K562 (cell line): Measurements from ENCODE around the gene PAQR7. TPM values are rescaled to one million over a fixed set of nuclear protein-coding genes. Genes with fewer than 3 reads are reported as not detected.

ENCODE experiments used
- BMI1 ChIP-seq: fragments of 150-350 bp; IDR thresholded peaks from 2 replicates; pipeline ENCODE4 v1.6.1; 2014; ENCODE audit warnings: low read length
- CBX1 ChIP-seq: sonication (generic); IDR thresholded peaks from 2 replicates; pipeline ENCODE4 v1.6.1; 2016; ENCODE audit warnings: antibody characterized with exemption, low read depth, mild to moderate bottlenecking
- DACH1 ChIP-seq: fragments of 450-650 bp; IDR thresholded peaks from 2 replicates; pipeline ENCODE4 v1.6.1; 2018; ENCODE audit not compliant: partially characterized antibody
- EGR1 ChIP-seq: fragments of 450-650 bp; conservative IDR thresholded peaks from 2 replicates; pipeline ENCODE4 v1.6.1; 2017; ENCODE audit warnings: mild to moderate bottlenecking
- NCOA4 ChIP-seq: fragments of 450-650 bp; IDR thresholded peaks from 2 replicates; pipeline ENCODE4 v1.6.1; 2018; ENCODE audit warnings: mild to moderate bottlenecking; ENCODE audit not compliant: partially characterized antibody
- PHB2 ChIP-seq: fragments of 450-650 bp; IDR thresholded peaks from 2 replicates; pipeline ENCODE4 v1.6.1; 2017; ENCODE audit warnings: low read depth
- POLR3G ChIP-seq: IDR thresholded peaks from 2 replicates; pipeline ENCODE4 v1.6.1; 2011; ENCODE audit not compliant: insufficient read length, insufficient replicate concordance; ENCODE audit errors: extremely low read depth
- SNRNP70 ChIP-seq: fragments of 200-400 bp; formaldehyde crosslinking; optimal IDR thresholded peaks from 2 replicates; pipeline ENCODE3; 2017; ENCODE audit warnings: low read depth, low read length
- U2AF1 ChIP-seq: fragments of 200-400 bp; formaldehyde crosslinking; optimal IDR thresholded peaks from 2 replicates; pipeline ENCODE3; 2017; ENCODE audit warnings: mild to moderate bottlenecking, low read depth, low read length, moderate library complexity
- ZNF143 ChIP-seq: sonication (generic); formaldehyde crosslinking; IDR thresholded peaks from 2 replicates; pipeline ENCODE4 v1.9.0; 2022; ENCODE audit warnings: mild to moderate bottlenecking, missing genetic modification reagents
- ZNF354B ChIP-seq: fragments of 250-450 bp; sonication (Bioruptor Pico); IDR thresholded peaks from 2 replicates; pipeline ENCODE4 v1.4.0; 2020
- ZNF586 ChIP-seq: fragments of 450-650 bp; formaldehyde crosslinking; conservative IDR thresholded peaks from 2 replicates; pipeline ENCODE4 v1.4.0; 2020; ENCODE audit warnings: mild to moderate bottlenecking, moderate library complexity
- ZSCAN29 ChIP-seq: fragments of 450-650 bp; IDR thresholded peaks from 2 replicates; pipeline ENCODE4 v1.6.1; 2017
- polyA plus RNA-seq, 8 experiments: library from polyadenylated mRNA; depleted of rRNA in 4 of 8; stranded (reverse) in 5 of 8; unstranded in 3 of 8; fragments of >200 nt; fragmentation: Nextera tagmentation in 2 of 8; fragmentation: Illumina TruSeq in 1 of 8; extraction: Ambion mirVana in 2 of 8; extraction: Trizol in 1 of 8; gene quantifications; 2 replicates each; pipeline versions ENCODE4 v1.2.1 to v1.2.3, GENCODE V29; 2011 to 2014; ENCODE audit warnings: inconsistent platforms in 1 of 8, missing spikeins in 1 of 8
- total RNA-seq, 7 experiments: library from RNA; depleted of rRNA in 6 of 7; stranded (reverse); fragments of >200 nt in 6 of 7; fragmentation: Illumina TruSeq in 2 of 7; extraction: Trizol in 2 of 7; gene quantifications; 2 replicates each; pipeline versions ENCODE4 v1.2.1 to v1.2.3, GENCODE V29; 2011 to 2021; ENCODE audit warnings: low replicate concordance in 1 of 7
- TF ChIP-seq, protein P1 (sequence below), 2 experiments: fragments of 450-650 bp in 1 of 2; sonication (generic) in 1 of 2; formaldehyde crosslinking in 1 of 2; IDR thresholded peaks; 2 replicates each; pipeline versions ENCODE4 v1.7.1 to v1.9.0; 2016 to 2022; ENCODE audit warnings: inconsistent platforms in 1 of 2, mild to moderate bottlenecking in 1 of 2, missing genetic modification reagents in 1 of 2
- TF ChIP-seq, protein P2 (sequence below): fragments of 450-650 bp; IDR thresholded peaks from 2 replicates; pipeline ENCODE4 v1.6.1; 2017; ENCODE audit warnings: antibody characterized with exemption, mild to moderate bottlenecking

The PAQR7 gene
- total and polyA plus RNA-seq, 9 of the 15 experiments (the other 6 are each of a cell fraction or from before 2014, with no cell fraction given): 1.1 to 5.2 (median 2.6) TPM

DNA sequence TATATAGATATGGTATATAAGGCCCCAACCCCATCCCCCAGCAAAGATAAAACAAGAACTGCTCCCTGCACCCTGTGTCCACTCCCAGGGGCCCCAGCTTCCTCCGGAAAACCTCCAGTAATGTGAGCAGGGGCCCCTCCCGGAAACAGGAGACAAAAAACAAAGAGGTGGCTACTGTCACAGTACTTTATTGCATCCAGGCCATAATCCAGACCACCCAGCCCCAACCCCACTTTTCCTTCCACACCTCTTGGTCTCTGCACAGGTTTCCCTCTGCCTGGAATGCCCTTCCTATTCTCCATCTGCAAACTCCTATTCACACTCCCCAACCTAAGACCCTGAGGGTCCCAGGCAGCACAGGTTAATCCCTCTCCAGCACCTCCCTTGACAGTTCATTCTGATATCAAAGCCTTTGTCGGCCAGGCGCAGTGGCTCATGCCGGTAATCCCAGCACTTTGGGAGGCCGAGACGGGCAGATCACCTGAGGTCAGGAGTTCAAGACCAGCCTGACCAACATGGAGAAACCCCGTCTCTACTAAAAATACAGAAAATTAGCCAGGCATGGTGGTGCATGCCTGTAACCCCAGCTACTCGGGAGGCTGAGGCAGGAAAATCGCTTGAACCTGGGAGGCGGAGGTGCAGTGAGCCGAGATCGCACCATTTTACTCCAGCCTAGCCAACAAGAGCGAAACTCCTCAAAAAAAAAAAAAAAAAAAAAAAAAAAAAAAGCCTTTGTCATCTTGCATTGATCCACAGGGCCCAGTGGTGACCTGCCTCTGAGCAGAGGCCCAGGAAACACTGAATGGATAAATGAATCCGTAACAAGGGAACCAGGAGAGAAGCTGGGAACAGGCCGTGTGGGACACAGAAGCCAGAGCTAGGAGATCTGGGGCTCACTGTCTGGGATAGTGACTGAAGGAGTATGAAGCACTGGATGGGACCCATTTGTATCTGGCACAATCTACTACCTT lies 13.9 kb downstream of the PAQR7 start (continued):
- TF ChIP-seq ZSCAN29 (no peak), POLR3G (no peak), DACH1 (no peak), BMI1 (no peak), CBX1 (no peak), NCOA4 (no peak), SNRNP70 (no peak), PHB2 (peak; percentile 66; the same call in 1 of the 2 replicates), ZNF143 (CRISPR knock-in tag) (no peak), EGR1 (no peak), ZNF586 (CRISPR knock-in tag) (no peak), U2AF1 (no peak), ZNF354B (CRISPR knock-in tag) (no peak)
- TF ChIP-seq, protein P1, sequence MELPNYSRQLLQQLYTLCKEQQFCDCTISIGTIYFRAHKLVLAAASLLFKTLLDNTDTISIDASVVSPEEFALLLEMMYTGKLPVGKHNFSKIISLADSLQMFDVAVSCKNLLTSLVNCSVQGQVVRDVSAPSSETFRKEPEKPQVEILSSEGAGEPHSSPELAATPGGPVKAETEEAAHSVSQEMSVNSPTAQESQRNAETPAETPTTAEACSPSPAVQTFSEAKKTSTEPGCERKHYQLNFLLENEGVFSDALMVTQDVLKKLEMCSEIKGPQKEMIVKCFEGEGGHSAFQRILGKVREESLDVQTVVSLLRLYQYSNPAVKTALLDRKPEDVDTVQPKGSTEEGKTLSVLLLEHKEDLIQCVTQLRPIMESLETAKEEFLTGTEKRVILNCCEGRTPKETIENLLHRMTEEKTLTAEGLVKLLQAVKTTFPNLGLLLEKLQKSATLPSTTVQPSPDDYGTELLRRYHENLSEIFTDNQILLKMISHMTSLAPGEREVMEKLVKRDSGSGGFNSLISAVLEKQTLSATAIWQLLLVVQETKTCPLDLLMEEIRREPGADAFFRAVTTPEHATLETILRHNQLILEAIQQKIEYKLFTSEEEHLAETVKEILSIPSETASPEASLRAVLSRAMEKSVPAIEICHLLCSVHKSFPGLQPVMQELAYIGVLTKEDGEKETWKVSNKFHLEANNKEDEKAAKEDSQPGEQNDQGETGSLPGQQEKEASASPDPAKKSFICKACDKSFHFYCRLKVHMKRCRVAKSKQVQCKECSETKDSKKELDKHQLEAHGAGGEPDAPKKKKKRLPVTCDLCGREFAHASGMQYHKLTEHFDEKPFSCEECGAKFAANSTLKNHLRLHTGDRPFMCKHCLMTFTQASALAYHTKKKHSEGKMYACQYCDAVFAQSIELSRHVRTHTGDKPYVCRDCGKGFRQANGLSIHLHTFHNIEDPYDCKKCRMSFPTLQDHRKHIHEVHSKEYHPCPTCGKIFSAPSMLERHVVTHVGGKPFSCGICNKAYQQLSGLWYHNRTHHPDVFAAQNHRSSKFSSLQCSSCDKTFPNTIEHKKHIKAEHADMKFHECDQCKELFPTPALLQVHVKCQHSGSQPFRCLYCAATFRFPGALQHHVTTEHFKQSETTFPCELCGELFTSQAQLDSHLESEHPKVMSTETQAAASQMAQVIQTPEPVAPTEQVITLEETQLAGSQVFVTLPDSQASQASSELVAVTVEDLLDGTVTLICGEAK (IDR thresholded peaks at IDR 0.05): peak; percentile 73
- TF ChIP-seq, protein P1 (CRISPR knock-in tag; IDR thresholded peaks at IDR 0.05): no peak
- TF ChIP-seq, protein P2, sequence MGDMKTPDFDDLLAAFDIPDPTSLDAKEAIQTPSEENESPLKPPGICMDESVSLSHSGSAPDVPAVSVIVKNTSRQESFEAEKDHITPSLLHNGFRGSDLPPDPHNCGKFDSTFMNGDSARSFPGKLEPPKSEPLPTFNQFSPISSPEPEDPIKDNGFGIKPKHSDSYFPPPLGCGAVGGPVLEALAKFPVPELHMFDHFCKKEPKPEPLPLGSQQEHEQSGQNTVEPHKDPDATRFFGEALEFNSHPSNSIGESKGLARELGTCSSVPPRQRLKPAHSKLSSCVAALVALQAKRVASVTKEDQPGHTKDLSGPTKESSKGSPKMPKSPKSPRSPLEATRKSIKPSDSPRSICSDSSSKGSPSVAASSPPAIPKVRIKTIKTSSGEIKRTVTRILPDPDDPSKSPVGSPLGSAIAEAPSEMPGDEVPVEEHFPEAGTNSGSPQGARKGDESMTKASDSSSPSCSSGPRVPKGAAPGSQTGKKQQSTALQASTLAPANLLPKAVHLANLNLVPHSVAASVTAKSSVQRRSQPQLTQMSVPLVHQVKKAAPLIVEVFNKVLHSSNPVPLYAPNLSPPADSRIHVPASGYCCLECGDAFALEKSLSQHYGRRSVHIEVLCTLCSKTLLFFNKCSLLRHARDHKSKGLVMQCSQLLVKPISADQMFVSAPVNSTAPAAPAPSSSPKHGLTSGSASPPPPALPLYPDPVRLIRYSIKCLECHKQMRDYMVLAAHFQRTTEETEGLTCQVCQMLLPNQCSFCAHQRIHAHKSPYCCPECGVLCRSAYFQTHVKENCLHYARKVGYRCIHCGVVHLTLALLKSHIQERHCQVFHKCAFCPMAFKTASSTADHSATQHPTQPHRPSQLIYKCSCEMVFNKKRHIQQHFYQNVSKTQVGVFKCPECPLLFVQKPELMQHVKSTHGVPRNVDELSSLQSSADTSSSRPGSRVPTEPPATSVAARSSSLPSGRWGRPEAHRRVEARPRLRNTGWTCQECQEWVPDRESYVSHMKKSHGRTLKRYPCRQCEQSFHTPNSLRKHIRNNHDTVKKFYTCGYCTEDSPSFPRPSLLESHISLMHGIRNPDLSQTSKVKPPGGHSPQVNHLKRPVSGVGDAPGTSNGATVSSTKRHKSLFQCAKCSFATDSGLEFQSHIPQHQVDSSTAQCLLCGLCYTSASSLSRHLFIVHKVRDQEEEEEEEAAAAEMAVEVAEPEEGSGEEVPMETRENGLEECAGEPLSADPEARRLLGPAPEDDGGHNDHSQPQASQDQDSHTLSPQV: peak; percentile 78
